Superior temporal gyrus (tissue), 1 donor: ENCODE results near the gene PITHD1.
"Not testable (repeated sequence)": the region's sequence is repeated elsewhere in the genome, so short reads cannot be mapped to it uniquely, and the experiment has no call there.

Source experiments
- DNase-seq: peaks from one replicate; pipeline ENCODE4 v3.0.0-alpha.2; 2016; ENCODE audit errors: extremely low spot score

Gene PITHD1

GRCh38 chr1:23777979-23778814 lies at the start of gene PITHD1:
PITHD1 (plus strand) TSS chr1:23778418; CDS start chr1:23778516, 98 bp downstream.
- peak; percentile 82 for DNase-seq

GRCh38 chr1:23732363-23733224 lies 45.6 kb upstream of the PITHD1 start:
- no peak for DNase-seq

GRCh38 chr1:23733281-23733680 lies 44.9 kb upstream of the PITHD1 start:
- DNase-seq = not testable (repeated sequence)

- DNase-seq = no peak
These were observed 41.6 kb upstream of the PITHD1 start for GRCh38 chr1:23736437-23737134.

GRCh38 chr1:23741609-23742008 lies 36.6 kb upstream of the PITHD1 start:
- no peak for DNase-seq

- no peak for DNase-seq
These were observed 35.4 kb upstream of the PITHD1 start for GRCh38 chr1:23742670-23743286.

DNA sequence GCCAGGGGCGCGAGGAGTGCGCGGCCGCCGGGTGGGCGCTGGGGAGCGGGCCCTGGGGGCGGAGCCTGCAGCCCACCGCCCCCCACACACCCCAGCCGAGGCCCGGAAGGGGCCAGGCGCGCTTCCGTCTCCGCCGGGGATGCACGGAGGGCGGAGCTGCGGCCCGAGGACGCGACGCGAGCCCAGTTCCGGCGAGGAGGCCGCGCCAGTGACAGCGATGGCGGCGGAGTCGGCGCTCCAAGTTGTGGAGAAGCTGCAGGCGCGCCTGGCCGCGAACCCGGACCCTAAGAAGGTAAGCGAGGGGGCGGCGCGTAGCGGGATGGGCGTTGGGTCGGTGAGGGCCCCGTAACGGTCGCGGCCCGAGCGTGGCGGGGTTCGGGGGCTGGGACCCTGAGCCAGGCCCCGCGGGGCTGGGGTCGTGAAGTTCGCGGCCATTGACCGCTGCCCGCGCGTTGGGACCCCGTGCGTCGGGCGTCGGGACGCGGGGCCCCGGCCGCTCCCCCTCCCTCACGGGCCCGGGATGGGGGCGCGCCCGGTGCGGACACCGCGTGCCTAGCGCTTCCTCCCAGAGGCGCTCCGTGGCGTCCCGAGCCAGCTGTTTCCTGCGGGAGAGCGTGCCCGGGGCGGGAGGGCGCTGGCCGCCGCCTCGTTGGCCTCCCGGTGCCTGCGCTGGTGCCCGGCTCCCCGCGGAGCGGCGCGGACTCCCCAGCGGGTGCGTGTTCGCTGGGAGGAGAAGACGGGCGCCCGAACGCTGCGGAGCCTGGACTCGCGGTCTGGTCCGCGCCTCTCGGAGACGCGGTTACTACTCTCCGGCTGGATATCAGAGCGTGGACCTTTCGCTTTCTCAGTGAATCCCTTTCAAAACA lies 34.7 kb upstream of the PITHD1 start, which contains the start of gene ELOA:
ELOA (plus strand) TSS at position 185 of the 866 bp plus-strand sequence; CDS start at position 218, 33 bp downstream.
- peak; percentile 69 for DNase-seq

GRCh38 chr1:23745515-23745914 lies 32.7 kb upstream of the PITHD1 start:
- DNase-seq = no peak

GRCh38 chr1:23748016-23748415 lies 30.2 kb upstream of the PITHD1 start:
- no peak for DNase-seq

GRCh38 chr1:23751050-23751814 lies 27.0 kb upstream of the PITHD1 start:
- DNase-seq = no peak

DNA sequence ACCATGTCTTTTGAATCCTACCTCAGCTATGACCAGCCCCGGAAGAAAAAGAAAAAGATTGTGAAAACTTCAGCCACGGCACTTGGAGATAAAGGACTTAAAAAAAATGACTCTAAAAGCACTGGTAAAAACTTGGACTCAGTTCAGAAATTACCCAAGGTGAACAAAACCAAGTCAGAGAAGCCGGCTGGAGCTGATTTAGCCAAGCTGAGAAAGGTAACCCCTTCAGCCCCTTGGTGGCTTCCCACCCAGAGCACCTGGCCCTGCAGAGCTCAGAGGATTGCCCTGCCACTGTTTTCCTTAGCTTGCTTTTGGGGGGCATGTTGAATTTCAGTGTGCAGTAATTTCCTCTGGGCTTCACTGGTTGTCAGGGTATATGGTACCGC lies 26.4 kb upstream of the PITHD1 start:
- DNase-seq = no peak

- DNase-seq = no peak
These were observed 25.3 kb upstream of the PITHD1 start for GRCh38 chr1:23752909-23753308.

DNA sequence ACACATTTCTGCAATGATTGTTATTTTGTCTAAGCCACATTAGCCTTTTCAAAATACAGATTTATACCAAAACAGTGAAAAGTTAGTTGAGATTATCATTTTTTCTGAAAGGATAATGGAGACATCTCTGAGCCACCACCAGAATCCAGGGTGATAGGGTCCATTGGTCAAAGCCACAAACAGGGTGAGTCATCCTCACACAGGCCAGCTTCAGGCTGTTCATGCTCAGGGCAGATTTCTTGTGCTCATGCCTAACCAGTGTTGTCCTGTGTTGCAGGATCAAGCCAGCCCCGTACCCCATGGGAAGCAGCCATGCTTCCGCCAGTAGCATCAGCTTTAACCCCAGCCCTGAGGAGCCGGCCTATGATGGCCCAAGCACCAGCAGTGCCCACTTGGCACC lies 21.5 kb upstream of the PITHD1 start:
- DNase-seq = no peak

GRCh38 chr1:23757812-23758211 lies 20.4 kb upstream of the PITHD1 start:
- no peak for DNase-seq

GRCh38 chr1:23759277-23759676 lies 18.9 kb upstream of the PITHD1 start:
- DNase-seq = peak; percentile 80

- DNase-seq = no peak
These were observed 15.1 kb upstream of the PITHD1 start for GRCh38 chr1:23763041-23763577.

- no peak for DNase-seq
These were observed 9.5 kb upstream of the PITHD1 start for GRCh38 chr1:23768733-23769132.

GRCh38 chr1:23772049-23772853 lies 6.0 kb upstream of the PITHD1 start:
- peak; percentile 93 for DNase-seq

DNA sequence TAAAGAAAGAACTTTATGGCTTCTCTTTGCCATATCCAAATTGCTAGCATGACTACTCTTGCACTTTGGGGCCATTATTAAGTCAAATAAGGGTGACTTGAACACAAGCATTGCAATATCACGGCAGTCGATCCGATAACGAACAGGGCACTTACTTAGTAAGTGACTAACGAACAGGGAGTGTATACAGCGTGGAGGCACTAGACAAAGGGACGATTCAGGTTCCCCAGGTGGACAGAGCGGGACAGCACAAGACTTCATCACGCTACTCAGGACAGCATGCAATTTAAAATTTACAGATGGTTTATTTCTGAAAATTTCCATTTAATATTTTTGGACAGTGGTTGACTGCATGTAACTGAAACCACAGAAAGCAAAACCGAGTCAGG lies 5.4 kb upstream of the PITHD1 start:
- DNase-seq = no peak
